GM21423 (cell line): Measurements from ENCODE around the gene TRIM54.

Experiments
- ATAC-seq: cut with Tn5 transposase; IDR thresholded peaks from one replicate; pipeline ENCODE4 v1.9.1; 2021; ENCODE audit warnings: mild to moderate bottlenecking, moderate library complexity; ENCODE audit not compliant: unreplicated experiment

Gene TRIM54, protein sequence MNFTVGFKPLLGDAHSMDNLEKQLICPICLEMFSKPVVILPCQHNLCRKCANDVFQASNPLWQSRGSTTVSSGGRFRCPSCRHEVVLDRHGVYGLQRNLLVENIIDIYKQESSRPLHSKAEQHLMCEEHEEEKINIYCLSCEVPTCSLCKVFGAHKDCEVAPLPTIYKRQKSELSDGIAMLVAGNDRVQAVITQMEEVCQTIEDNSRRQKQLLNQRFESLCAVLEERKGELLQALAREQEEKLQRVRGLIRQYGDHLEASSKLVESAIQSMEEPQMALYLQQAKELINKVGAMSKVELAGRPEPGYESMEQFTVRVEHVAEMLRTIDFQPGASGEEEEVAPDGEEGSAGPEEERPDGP

GRCh38 chr2:27281855-27282559 lies at the start of gene TRIM54:
TRIM54 (plus strand) TSS chr2:27282429; CDS start chr2:27282732, 303 bp downstream.
- ATAC-seq: no peak

DNA sequence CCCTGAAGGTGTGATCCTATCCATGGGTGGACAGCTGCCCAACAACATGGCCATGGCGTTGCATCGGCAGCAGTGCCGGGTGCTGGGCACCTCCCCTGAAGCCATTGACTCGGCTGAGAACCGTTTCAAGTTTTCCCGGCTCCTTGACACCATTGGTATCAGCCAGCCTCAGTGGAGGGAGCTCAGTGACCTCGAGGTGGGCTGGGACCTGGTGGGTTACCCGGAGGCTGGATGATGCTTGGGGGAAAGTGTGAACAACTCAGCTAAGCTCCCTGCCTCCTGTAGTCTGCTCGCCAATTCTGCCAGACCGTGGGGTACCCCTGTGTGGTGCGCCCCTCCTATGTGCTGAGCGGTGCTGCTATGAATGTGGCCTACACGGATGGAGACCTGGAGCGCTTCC lies 48.9 kb upstream of the TRIM54 start:
- no peak for ATAC-seq

GRCh38 chr2:27236136-27236535 lies 46.1 kb upstream of the TRIM54 start:
- no peak for ATAC-seq

- no peak for ATAC-seq
Measured at GRCh38 chr2:27236626-27237025, 45.6 kb upstream of the TRIM54 start.

DNA sequence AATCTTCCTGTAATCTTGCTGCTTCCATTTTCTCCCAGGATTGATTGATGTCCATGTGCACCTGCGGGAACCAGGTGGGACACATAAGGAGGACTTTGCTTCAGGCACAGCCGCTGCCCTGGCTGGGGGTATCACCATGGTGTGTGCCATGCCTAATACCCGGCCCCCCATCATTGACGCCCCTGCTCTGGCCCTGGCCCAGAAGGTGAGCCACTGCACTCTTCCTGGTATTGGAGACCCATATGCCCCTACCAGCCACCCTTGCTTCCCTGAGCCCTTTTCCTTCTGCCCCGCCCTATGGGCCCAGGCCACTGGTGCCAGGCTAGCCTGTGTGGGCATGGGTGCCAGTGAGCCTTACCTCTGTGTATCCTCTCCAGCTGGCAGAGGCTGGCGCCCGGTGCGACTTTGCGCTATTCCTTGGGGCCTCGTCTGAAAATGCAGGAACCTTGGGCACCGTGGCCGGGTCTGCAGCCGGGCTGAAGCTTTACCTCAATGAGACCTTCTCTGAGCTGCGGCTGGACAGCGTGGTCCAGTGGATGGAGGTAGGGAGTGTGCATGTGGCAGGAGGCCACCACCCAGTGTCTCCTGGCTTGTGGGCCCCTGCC lies 44.8 kb upstream of the TRIM54 start:
- no peak for ATAC-seq

DNA sequence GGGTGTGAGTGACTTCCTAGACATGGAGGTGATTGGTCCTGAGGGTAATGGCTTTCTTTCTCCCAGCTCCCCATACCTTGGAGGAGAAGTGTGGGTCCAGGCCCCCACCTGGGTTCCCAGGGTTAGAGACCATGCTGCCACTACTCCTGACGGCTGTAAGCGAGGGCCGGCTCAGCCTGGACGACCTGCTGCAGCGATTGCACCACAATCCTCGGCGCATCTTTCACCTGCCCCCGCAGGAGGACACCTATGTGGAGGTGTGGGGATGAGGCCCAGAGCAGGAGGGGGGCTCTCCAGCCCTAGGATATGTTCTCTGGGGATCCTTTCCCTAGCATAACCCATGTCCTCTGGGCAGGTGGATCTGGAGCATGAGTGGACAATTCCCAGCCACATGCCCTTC lies 43.3 kb upstream of the TRIM54 start:
- ATAC-seq: no peak

- ATAC-seq: no peak
Measured at GRCh38 chr2:27240406-27240805, 41.8 kb upstream of the TRIM54 start.

- ATAC-seq: no peak
Measured at GRCh38 chr2:27241761-27242613, 40.2 kb upstream of the TRIM54 start.

DNA sequence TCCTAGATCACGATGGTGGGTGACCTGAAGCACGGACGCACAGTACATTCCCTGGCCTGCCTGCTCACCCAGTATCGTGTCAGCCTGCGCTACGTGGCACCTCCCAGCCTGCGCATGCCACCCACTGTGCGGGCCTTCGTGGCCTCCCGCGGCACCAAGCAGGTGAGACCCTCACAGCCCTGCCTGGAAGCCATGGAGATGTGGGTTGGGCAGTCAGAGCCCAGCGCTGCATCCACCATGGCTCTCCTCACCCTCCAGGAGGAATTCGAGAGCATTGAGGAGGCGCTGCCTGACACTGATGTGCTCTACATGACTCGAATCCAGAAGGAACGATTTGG lies 39.6 kb upstream of the TRIM54 start:
- no peak for ATAC-seq

DNA sequence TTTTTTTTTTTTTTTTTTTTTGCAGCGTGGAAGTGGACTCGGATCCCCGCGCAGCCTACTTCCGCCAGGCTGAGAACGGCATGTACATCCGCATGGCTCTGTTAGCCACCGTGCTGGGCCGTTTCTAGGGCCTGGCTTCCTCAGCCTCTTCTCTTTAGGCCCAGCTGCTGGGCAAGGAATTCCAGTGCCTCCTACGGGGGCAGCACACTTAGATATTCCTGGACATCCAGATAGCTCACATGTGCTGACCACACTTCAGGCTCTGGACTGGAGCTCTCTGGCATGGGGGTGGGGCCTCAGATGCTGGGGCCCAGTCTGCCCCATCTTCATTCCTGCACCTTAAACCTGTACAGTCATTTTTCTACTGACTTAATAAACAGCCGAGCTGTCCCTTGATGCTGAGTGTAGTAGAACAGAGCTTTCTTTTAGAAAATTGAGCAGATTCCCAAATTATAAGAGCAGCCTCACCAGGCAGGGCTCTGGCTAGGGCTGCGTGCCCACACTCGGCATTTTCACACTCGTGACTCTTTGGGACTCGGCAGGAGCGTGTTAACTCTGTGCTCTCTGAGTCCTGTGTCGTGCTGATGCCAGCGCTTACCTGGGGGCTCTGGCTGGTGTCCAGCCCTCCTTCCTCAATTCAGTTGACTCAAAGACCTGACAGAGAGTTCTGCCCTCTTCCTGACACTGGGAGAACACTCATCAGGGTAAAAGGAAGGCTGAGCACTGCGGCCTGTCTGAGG lies 38.7 kb upstream of the TRIM54 start:
- no peak for ATAC-seq

DNA sequence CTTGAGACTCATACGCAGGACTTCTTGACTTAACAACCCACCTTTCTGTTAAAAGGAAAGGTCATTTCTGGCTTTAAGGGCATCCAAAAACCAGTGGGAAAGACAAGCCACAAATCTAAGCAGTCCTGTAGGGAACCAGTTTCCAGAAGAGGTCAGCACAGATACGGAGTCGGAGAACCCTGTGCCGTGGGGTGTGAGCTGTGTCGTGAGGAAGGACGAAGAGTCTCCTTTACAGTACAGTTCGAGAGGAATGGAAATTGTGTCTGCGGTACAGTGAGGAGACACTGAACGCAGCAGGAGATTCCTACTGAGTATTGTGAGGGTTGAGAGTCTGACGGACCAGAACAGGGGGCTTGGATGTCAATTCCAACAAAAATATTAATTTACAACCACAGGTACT lies 37.1 kb upstream of the TRIM54 start:
- no peak for ATAC-seq

GRCh38 chr2:27245626-27246025 lies 36.6 kb upstream of the TRIM54 start:
- no peak for ATAC-seq

GRCh38 chr2:27247893-27248292 lies 34.3 kb upstream of the TRIM54 start:
- ATAC-seq: no peak

GRCh38 chr2:27249159-27249890 lies 32.9 kb upstream of the TRIM54 start:
- no peak for ATAC-seq

- ATAC-seq: no peak
Measured at GRCh38 chr2:27249891-27250651, 32.2 kb upstream of the TRIM54 start.

DNA sequence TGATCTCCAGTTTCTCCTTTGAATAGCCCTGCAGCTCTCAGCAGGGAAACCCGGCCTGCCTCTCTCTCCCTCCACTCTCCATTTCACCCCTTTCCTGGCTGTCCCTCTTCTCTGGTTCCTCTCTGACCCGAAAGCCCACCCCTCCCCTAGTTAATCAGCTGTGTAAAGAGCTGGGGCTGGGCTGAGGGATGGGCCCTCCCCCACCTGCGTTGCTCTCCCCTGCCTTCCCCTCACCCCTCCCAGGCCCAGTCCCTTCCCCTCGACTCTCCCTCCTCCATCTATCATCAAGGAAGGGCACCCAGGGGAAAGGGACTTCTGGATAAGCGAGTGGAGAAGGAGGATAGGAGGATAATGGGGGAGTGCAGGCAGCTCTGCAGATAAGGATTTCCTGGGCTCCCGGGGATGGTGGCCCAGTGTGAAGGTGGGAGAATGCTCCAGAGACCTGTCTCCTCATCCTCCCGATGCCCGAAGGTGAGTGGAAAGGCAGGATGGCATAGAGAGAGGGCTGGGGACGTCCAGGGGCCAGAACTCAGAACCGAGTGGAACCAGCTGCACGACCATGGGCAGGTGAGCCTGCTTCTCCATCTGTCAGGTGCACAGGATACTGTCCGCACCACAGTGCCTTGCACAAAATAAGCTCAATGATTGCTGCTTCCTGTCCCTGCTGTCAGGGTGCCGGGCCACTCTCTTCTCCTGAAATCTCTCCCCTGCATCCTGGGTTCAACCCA lies 31.4 kb upstream of the TRIM54 start:
- no peak for ATAC-seq

- no peak for ATAC-seq
Measured at GRCh38 chr2:27251766-27252165, 30.5 kb upstream of the TRIM54 start.

DNA sequence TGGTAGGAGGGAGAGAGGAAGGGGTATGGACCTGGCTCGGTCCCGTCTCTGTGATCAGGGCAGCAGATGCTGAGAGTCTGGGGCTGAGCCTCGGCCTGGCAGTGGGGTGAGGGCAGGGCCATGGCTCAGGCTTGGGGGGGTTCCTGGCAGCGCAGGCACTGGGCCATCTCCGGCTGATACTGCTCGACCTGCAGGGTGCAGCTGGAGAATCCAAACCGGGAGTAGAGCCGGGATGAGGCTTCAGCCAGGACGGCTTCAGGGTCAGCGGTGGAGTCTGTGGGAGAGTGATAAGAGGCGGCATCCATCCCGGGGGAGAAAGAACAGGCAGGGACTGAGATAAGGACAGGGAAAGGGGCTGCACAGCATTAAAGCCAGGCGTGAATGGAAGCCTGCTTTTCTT lies 27.0 kb upstream of the TRIM54 start:
- ATAC-seq: no peak

DNA sequence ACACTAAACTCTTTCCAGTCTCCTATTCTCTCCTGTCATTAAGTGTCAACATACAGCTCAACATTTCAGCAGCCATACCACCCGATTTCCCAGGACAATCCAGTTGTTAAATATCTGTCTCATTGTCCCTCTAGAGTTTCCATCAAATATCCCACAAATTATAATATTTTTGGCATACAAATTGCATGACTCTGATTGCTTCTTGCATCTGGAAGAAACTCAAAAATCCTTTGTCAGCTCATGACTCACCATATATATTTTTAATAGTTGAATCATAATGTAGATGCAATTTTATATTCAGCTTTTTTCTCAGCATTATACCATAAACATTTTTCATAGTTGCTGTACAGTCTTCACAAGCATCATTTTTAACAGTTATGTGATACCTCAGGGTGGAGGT lies 26.6 kb upstream of the TRIM54 start:
- no peak for ATAC-seq
